ENCODE data around the gene MSH2. TPM values are rescaled to one million over a fixed set of nuclear protein-coding genes. Genes with fewer than 3 reads are reported as not detected.

Gene MSH2
- total RNA-seq, 4 donors from 2014 or later: 7.7 to 10.0 (median 7.8) TPM

DNA sequence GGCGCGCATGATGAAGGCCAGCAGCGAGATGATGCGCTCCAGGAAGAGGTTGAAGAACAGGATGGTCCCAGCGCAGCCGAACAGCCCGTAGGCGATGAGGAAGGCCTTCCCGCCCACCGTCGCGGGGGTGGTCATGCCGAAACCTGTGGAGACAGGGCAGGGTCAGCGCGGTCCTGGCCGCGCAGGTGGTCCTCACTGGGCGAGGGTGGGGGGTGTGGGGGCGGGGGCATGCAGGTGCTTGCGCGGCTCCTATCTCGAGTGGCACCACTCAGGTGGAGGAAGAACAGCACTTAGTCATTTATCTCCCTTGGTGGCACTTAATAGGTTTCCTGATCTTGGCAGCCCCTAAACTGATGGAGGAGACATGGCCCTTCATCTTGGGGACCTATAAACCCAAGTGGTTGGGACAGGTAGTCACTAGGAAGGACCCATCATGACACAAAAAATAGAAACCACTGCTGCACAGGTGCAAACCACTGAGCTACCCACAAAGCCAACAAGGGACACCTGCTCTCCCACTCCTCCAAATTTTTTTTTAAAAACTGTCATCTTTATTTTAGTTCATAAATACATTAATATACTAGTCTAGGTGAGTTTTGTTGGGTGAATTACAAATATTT is 118.8 kb downstream of the MSH2 start:
- no peak for TF ChIP-seq CTCF (IDR thresholded peaks at IDR 0.05; ENCODE audit: low read depth)

DNA sequence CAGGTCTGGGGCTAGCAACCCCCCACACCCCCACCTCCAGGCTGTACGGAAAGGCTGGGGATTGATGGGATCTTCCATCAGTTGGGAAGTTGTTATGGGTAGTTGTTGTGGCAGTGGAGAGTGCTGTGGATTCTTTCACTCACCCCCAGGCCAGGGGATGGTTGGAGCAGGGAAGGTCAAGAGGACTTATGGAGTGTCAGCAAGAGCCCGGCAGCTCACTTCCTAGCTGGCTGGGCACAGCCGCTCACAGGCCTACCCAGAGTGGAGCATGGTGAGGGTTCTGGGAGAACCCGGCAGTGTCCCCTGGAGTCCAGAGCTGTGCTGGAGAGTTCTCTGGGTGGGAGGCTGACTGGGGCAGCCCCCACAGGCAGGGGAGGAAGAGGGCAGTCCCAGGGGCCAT is 122.2 kb downstream of the MSH2 start:
- no peak for TF ChIP-seq CTCF (IDR thresholded peaks at IDR 0.05; ENCODE audit: low read depth)

DNA sequence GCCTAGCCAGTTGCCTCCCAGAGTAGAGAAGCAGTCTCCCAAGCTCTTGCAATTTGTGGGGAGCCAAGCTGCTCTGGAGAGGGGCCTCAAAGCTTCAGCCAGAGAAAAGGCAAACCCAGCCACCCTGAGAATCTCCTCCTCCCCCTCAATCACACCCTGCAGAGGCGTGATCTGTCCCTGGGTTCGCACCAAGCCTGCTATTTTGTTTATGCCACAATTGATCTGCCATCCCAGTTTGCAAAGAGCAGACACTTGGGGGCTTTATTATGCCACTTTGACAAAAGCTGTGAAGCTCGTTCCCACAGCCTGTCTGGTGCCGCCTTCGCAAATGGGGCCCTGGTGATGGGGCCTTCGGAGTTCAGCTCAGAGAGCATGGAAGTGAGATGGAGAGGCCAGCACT is 125.5 kb downstream of the MSH2 start:
- TF ChIP-seq CTCF (IDR thresholded peaks at IDR 0.05; ENCODE audit: low read depth): no peak

- no peak for TF ChIP-seq CTCF (IDR thresholded peaks at IDR 0.05; ENCODE audit: low read depth)
Measured at GRCh38 chr2:47528874-47529273, 125.9 kb downstream of the MSH2 start.

GRCh38 chr2:47530105-47530760 is 127.3 kb downstream of the MSH2 start:
- no peak for TF ChIP-seq CTCF (IDR thresholded peaks at IDR 0.05; ENCODE audit: low read depth)

DNA sequence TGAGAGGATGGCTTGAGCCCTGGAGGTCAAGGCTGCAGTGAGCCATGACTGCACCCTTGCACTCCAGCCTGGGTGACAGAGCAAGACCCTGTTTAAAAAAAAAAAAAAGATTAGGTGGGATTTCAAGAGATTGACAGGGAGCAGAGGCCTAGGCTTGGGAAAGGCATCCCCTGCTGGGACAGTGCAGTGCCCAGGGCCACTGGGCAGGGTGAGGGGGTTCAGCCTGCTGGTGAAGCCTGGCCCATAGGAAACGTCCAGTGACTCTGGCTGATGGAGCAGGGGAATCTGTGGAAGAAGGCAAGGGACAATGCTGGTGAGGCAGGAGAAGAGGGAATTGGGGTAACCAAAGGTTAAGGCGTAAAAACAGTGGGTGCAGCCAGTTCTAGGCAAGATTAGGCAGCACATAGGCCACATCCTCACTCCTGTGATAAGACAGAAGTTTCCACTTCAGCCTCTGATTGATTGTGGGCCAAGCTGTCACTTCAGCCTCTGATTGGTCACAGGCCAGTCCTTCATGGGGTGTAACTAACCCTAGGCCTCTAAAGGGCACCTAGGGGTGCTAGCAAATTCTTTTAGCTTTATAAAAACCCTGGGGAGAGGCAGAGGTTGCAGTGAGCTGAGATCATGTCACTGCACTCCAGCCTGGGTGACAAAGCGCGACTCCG is 128.6 kb downstream of the MSH2 start:
- no peak for TF ChIP-seq CTCF (IDR thresholded peaks at IDR 0.05; ENCODE audit: low read depth)

Small RNA genes lying within 50 kb of the gene (small RNA-seq; reads per million reads assigned to genes)
- gene MIR559 (not detected), gene RF00017 (not detected), gene RN7SKP119 (not detected)

Other genes with a start within 250 kb of the MSH2 start
- gene STPG4, start 247.8 kb upstream of the MSH2 start, total RNA-seq: not detected
- gene CALM2, start 226.6 kb upstream of the MSH2 start, total RNA-seq: 100 to 1,000 TPM; 388 to 744 (median 513) TPM
- gene EPCAM, start 33.8 kb upstream of the MSH2 start, total RNA-seq: under 1 TPM in 2 of 4 donors, not detected in 2; 0.38 to 0.44 TPM
- not detected for gene KCNK12, start 167.8 kb downstream of the MSH2 start, total RNA-seq

Measured in subcutaneous adipose tissue (tissue), 4 donors.